GM10266 (cell line): ENCODE data around the gene GCHFR.

ENCODE experiments used
- DNase-seq: peaks from one replicate; pipeline ENCODE4 v3.0.0; 2012; ENCODE audit errors: extremely low spot score
- CTCF ChIP-seq: IDR thresholded peaks from 2 replicates; pipeline ENCODE4 v1.5.1; 2012; ENCODE audit warnings: mild to moderate bottlenecking, low read depth; ENCODE audit not compliant: control insufficient read depth, insufficient read depth; ENCODE audit errors: missing control alignments

GCHFR gene

GRCh38 chr15:40731034-40731433 is 32.8 kb upstream of the GCHFR start:
- no peak for DNase-seq
- no peak for TF ChIP-seq CTCF

GRCh38 chr15:40736575-40736974 is 27.3 kb upstream of the GCHFR start:
- DNase-seq, result no peak
- TF ChIP-seq CTCF, result no peak

- DNase-seq, result no peak
- TF ChIP-seq CTCF, result no peak
Observed at GRCh38 chr15:40737048-40737447, 26.8 kb upstream of the GCHFR start.

GRCh38 chr15:40739047-40739446 is 24.8 kb upstream of the GCHFR start:
- DNase-seq, result no peak
- TF ChIP-seq CTCF, result no peak

- no peak for DNase-seq
- no peak for TF ChIP-seq CTCF
Observed at GRCh38 chr15:40739854-40740253, 24.0 kb upstream of the GCHFR start.

GRCh38 chr15:40743485-40743901 is 20.4 kb upstream of the GCHFR start:
- DNase-seq, result no peak
- TF ChIP-seq CTCF, result no peak

GRCh38 chr15:40743921-40744814 is 19.7 kb upstream of the GCHFR start:
- no peak for TF ChIP-seq CTCF
- peak; percentile 54 for DNase-seq
